PC-3 (cell line): ENCODE data around the gene TRIAP1. TPM values are rescaled to one million over a fixed set of nuclear protein-coding genes. Genes with fewer than 3 reads are reported as not detected.

ENCODE experiments used
- ATAC-seq: fragments of 200-7000 bp; cut with Tn5 transposase; 2 replicates; pipeline ENCODE4 v1.9.1; 2020; ENCODE audit warnings: mild to moderate bottlenecking, moderate library complexity
- BruUV-seq: library from RNA; stranded (reverse); fragments of 400-500 nt; replicated peaks from 2 replicates; lab custom pipeline; 2021; lab: Mats Ljungman, UMichigan
- CTCF ChIA-PET: fragments of 300-600 bp; sonication (Branson Sonifier 250); formaldehyde crosslinking; loops from one replicate; lab custom pipeline; 2022; ENCODE audit warnings: antibody characterized with exemption; lab: Charles Lee
- POLR2A ChIA-PET: fragments of 300-600 bp; sonication (Branson Sonifier 250); formaldehyde crosslinking; loops from one replicate; lab custom pipeline; 2022; ENCODE audit warnings: antibody characterized with exemption; ENCODE audit not compliant: unreplicated experiment; lab: Charles Lee
- DNase-seq: peaks from one replicate; pipeline ENCODE4 v3.0.0-alpha.2; 2015
- H2AFZ ChIP-seq: fragments of 300-600 bp; sonication (generic); 2 replicates; pipeline ENCODE4 v1.6.0; 2016; ENCODE audit warnings: antibody characterized with exemption, low read length
- H3F3A ChIP-seq: fragments of 300-600 bp; sonication (generic); one replicate; pipeline ENCODE4 v1.6.0; 2017; ENCODE audit warnings: antibody characterized with exemption, low read length, control low read depth, mild to moderate bottlenecking; ENCODE audit not compliant: unreplicated experiment
- H3K27ac ChIP-seq: fragments of 300-600 bp; sonication (generic); 2 replicates; pipeline ENCODE4 v1.5.1; 2016; ENCODE audit warnings: mild to moderate bottlenecking, low read length
- H3K27me3 ChIP-seq: fragments of 300-600 bp; sonication (generic); 2 replicates; pipeline ENCODE4 v1.6.1; 2016; ENCODE audit warnings: low read length, mixed read lengths
- H3K36me3 ChIP-seq: fragments of 300-600 bp; sonication (generic); 2 replicates; pipeline ENCODE4 v1.6.1; 2016; ENCODE audit warnings: low read depth, mixed run types, low read length, mixed read lengths
- H3K4me1 ChIP-seq: fragments of 300-600 bp; sonication (generic); 2 replicates; pipeline ENCODE4 v1.5.1; 2016; ENCODE audit warnings: low read length; ENCODE audit not compliant: insufficient read depth
- H3K4me2 ChIP-seq: fragments of 300-600 bp; sonication (generic); 2 replicates; pipeline ENCODE4 v1.6.0; 2016; ENCODE audit warnings: low read length
- H3K4me3 ChIP-seq: fragments of 300-600 bp; sonication (generic); 2 replicates; pipeline ENCODE4 v1.5.1; 2016; ENCODE audit warnings: mild to moderate bottlenecking, low read length, mixed read lengths
- H3K79me2 ChIP-seq: fragments of 300-600 bp; sonication (generic); 2 replicates; pipeline ENCODE4 v1.6.1; 2017; ENCODE audit warnings: low read length, mixed read lengths
- H3K9ac ChIP-seq: fragments of 300-600 bp; sonication (generic); 2 replicates; pipeline ENCODE4 v1.6.0; 2016; ENCODE audit warnings: mild to moderate bottlenecking, low read length
- H3K9me2 ChIP-seq: fragments of 300-600 bp; sonication (generic); replicated peaks from 2 replicates; pipeline ENCODE4 v1.6.1; 2016; ENCODE audit warnings: mixed run types, low read length, mixed read lengths
- H3K9me3 ChIP-seq: fragments of 300-600 bp; sonication (generic); 2 replicates; pipeline ENCODE4 v1.6.1; 2016; ENCODE audit warnings: low read length, mixed read lengths
- H4K20me1 ChIP-seq: fragments of 300-600 bp; sonication (generic); 2 replicates; pipeline ENCODE4 v1.6.1; 2016; ENCODE audit warnings: low read length, mixed read lengths
- CTCF ChIP-seq: fragments of 300-600 bp; sonication (generic); conservative IDR thresholded peaks from 2 replicates; pipeline ENCODE4 v1.5.1; 2017; ENCODE audit warnings: antibody characterized with exemption, low read depth, mild to moderate bottlenecking, low read length
- EZH2 ChIP-seq: fragments of 300-600 bp; sonication (generic); IDR thresholded peaks from one replicate; pipeline ENCODE4 v1.6.1; 2017; ENCODE audit warnings: antibody characterized with exemption, mild to moderate bottlenecking, low read length; ENCODE audit not compliant: unreplicated experiment
- EZH2phosphoT487 ChIP-seq: fragments of 300-600 bp; sonication (generic); IDR thresholded peaks from 2 replicates; pipeline ENCODE4 v1.6.1; 2018; ENCODE audit warnings: mild to moderate bottlenecking, antibody characterized with exemption, low read length, borderline replicate concordance
- intact Hi-C: fragments of 100-400 bp; cut with micrococcal nuclease; formaldehyde crosslinking; loops from 2 replicates; pipeline ENCODE4 v1.9.0; 2023
- total RNA-seq: library from RNA; depleted of rRNA; stranded (reverse); fragments of >200 nt; gene quantifications from 2 replicates; pipeline ENCODE4 v1.2.3, GENCODE V29; 2014

The TRIAP1 gene
- total RNA-seq, 1 experiment from 2014 or later: 34.5 TPM

GRCh38 chr12:120457133-120457532, 10.9 kb upstream of the TRIAP1 start:
- no TSS peak for BruUV-seq
- Histone ChIP-seq H2AFZ (no peak overlapping the region), H3K79me2 (peaks cover 9% of the 10 kb centered on the region), H3F3A (peaks cover 4% of the 10 kb centered on the region), H3K4me3 (no peak overlapping the region), H3K4me1 (no peaks in the 10 kb centered on the region), H3K27ac (no peak overlapping the region), H3K27me3 (no peaks in the 10 kb centered on the region), H3K9ac (no peak overlapping the region), H4K20me1 (peaks cover 26% of the 10 kb centered on the region), H3K9me2 (no peaks in the 10 kb centered on the region), H3K36me3 (peaks cover 69% of the 10 kb centered on the region), H3K4me2 (no peak overlapping the region), H3K9me3 (no peaks in the 10 kb centered on the region)
- ChIA-PET CTCF (no interaction called here), POLR2A (no interaction called here)
- ATAC-seq (no peak), DNase-seq (peak; percentile 23)
- TF ChIP-seq CTCF (peak; percentile 65), EZH2 (no peak), EZH2phosphoT487 (no peak)
- intact Hi-C loops: no loop called here

DNA sequence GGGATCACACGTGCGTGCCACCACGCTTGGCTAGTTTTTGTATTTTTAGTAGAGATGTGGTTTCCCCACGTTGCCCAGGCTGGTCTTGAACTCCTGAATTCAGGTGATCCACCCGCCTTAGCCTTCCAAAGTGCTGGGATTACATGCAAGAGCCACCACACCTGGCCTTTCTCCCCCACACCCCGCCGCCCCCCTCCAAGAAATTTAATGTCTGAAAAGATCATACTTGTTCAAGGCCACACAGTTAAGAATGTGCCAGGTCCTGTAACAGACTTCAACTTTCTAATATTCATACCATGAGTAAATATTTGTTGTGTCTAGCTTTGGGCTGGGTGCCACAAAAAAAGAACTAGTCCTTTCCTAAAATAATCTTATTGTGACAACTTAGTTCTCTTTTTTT, 9.1 kb upstream of the TRIAP1 start:
- Histone ChIP-seq H3K9ac (no peak overlapping the region), H3K27me3 (no peaks in the 10 kb centered on the region), H3F3A (peaks cover 4% of the 10 kb centered on the region), H3K4me3 (no peak overlapping the region), H3K36me3 (peaks cover 60% of the 10 kb centered on the region), H3K4me2 (no peak overlapping the region), H2AFZ (no peak overlapping the region), H3K79me2 (peaks cover 13% of the 10 kb centered on the region), H4K20me1 (peaks cover 24% of the 10 kb centered on the region), H3K4me1 (no peaks in the 10 kb centered on the region), H3K9me3 (no peaks in the 10 kb centered on the region), H3K9me2 (no peaks in the 10 kb centered on the region), H3K27ac (no peak overlapping the region)
- ATAC-seq: no peak
- intact Hi-C loops: no loop called here
- POLR2A ChIA-PET: no interaction called here
- TF ChIP-seq EZH2 (no peak), EZH2phosphoT487 (no peak), CTCF (no peak)
- DNase-seq: no peak
- BruUV-seq: no TSS peak
- CTCF ChIA-PET: interaction anchor here (0.7 kb wide), 1 partner anchor 10 kb away, joined by 3 read pairs; no protein-coding TSS in a partner anchor

GRCh38 chr12:120453977-120454376, 7.8 kb upstream of the TRIAP1 start:
- Histone ChIP-seq H2AFZ (no peak overlapping the region), H3K4me3 (no peak overlapping the region), H4K20me1 (peaks cover 19% of the 10 kb centered on the region), H3K36me3 (peaks cover 55% of the 10 kb centered on the region), H3F3A (peaks cover 4% of the 10 kb centered on the region), H3K79me2 (peaks cover 25% of the 10 kb centered on the region), H3K9ac (no peak overlapping the region), H3K9me3 (no peaks in the 10 kb centered on the region), H3K27ac (no peak overlapping the region), H3K4me1 (no peaks in the 10 kb centered on the region), H3K9me2 (no peaks in the 10 kb centered on the region), H3K4me2 (no peak overlapping the region), H3K27me3 (no peaks in the 10 kb centered on the region)
- ATAC-seq: peak; percentile 74
- TF ChIP-seq CTCF (peak; percentile 90), EZH2 (no peak), EZH2phosphoT487 (no peak)
- BruUV-seq: no TSS peak
- intact Hi-C loops: no loop called here
- DNase-seq: peak; percentile 65
- ChIA-PET POLR2A (no interaction called here), CTCF (no interaction called here)
